Measurements from ENCODE around the gene JUNB.

- peak; percentile 86 for TF ChIP-seq CTCF (IDR thresholded peaks at IDR 0.05)
- no peak for TF ChIP-seq ZFX (IDR thresholded peaks at IDR 0.05; ENCODE audit: borderline replicate concordance)
Measured at GRCh38 chr19:12825254-12826131, 34.2 kb downstream of the JUNB start.
